BJ (cell line): Measurements from ENCODE around the gene TPST1. TPM values are rescaled to one million over a fixed set of nuclear protein-coding genes. Genes with fewer than 3 reads are reported as not detected.

Experiments used
- CTCF ChIA-PET: fragments of 350-600 bp; formaldehyde crosslinking; extraction: SDS; loops from one replicate; lab custom pipeline; 2021; ENCODE audit warnings: antibody characterized with exemption, inconsistent platforms; lab: Yijun Ruan, JAX
- POLR2A ChIA-PET: fragments of 300-600 bp; sonication (Branson Sonifier 250); formaldehyde crosslinking; extraction: SDS; loops from one replicate; lab custom pipeline; 2021; ENCODE audit warnings: antibody characterized with exemption; lab: Charles Lee
- DNase-seq: peaks from one replicate; pipeline ENCODE4 v3.0.0-alpha.2; 2011; ENCODE audit warnings: low read depth
- H3K27me3 ChIP-seq: 2 replicates; pipeline ENCODE4 v1.6.0; 2011; ENCODE audit warnings: low read length; ENCODE audit not compliant: control insufficient read depth, insufficient read depth
- H3K36me3 ChIP-seq: 2 replicates; pipeline ENCODE4 v1.5.1; 2011; ENCODE audit warnings: low read length; ENCODE audit not compliant: control insufficient read depth, insufficient read depth
- H3K4me3 ChIP-seq: 2 replicates; pipeline ENCODE4 v1.5.1; 2011; ENCODE audit warnings: low read depth, mild to moderate bottlenecking, control low read depth, low read length
- polyA plus RNA-seq: library from polyadenylated mRNA; depleted of rRNA; stranded (reverse); fragments of >200 nt; gene quantifications from 2 replicates; pipeline ENCODE4 v1.2.3, GENCODE V29; 2011
- TF ChIP-seq, protein P1 (sequence below): IDR thresholded peaks from 2 replicates; pipeline ENCODE4 v1.5.1; 2011; ENCODE audit warnings: low read depth, mild to moderate bottlenecking, control low read depth, inconsistent platforms, low read length, moderate library complexity; ENCODE audit not compliant: insufficient read depth

TPST1 gene
- polyA plus RNA-seq, 1 experiment: 34.9 TPM

DNA sequence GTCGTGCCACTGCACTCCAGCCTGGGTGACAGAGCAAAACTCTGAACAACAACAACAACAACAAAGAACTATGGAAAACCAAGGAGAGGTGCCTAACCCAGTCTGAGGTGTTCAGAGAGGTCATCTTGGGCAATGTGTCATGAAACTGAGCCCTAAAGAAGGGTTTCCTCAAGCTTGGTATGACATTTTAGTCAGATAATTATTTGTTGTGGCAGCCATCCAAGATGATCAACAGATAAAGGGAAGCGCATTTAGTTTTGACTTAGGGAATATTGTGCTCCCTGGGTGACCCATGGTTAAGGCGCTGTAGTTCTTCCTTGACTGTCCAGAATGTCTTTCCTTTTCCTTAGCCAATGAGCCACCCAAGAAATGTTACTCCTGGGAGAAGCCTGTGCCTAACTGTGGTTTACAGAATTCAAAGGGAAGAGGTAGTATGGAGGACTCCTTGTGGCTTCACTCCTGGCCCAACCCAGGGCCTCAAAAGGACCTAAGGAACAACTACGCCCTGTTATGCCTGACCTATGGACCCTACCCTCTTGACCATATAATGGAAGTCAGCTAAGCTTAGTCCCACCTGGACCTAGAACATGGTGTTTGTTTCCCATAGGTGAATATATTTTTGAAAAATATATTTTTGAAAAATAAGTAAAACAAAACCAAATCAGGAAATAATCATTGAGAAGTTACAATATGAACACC is 42.4 kb downstream of the TPST1 start:
- ChIA-PET POLR2A (no interaction called here), CTCF (interaction anchor here (0.7 kb wide), 1 partner anchor 19 kb away, joined by 4 read pairs; no protein-coding TSS in a partner anchor)
- Histone ChIP-seq H3K36me3 (no peaks in the 10 kb centered on the region), H3K27me3 (no peaks in the 10 kb centered on the region), H3K4me3 (no peak overlapping the region)
- DNase-seq: no peak
- TF ChIP-seq, protein P1, sequence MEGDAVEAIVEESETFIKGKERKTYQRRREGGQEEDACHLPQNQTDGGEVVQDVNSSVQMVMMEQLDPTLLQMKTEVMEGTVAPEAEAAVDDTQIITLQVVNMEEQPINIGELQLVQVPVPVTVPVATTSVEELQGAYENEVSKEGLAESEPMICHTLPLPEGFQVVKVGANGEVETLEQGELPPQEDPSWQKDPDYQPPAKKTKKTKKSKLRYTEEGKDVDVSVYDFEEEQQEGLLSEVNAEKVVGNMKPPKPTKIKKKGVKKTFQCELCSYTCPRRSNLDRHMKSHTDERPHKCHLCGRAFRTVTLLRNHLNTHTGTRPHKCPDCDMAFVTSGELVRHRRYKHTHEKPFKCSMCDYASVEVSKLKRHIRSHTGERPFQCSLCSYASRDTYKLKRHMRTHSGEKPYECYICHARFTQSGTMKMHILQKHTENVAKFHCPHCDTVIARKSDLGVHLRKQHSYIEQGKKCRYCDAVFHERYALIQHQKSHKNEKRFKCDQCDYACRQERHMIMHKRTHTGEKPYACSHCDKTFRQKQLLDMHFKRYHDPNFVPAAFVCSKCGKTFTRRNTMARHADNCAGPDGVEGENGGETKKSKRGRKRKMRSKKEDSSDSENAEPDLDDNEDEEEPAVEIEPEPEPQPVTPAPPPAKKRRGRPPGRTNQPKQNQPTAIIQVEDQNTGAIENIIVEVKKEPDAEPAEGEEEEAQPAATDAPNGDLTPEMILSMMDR: no peak

DNA sequence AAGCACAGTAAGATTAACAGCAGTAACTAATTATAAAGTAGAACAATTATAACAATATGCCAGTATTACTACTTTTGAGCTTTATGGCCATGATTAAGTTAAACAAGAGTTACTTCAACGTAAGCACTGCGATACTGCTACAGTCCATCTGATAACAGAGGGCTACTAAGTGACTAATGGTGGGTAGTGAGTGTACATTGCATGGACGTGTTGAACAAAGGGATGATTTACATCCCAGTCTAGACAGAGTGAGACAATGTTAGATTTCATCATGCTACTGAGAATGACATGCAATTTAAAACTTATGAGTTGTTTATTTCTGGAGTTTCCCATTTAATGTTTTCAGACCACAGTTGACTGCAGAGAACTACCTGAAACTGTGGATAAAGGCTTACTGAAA is 45.6 kb downstream of the TPST1 start:
- ChIA-PET CTCF (no interaction called here), POLR2A (no interaction called here)
- no peak for DNase-seq
- no peak overlapping the region for H3K4me3 ChIP-seq
- no peaks in the 10 kb centered on the region for H3K27me3 ChIP-seq
- no peaks in the 10 kb centered on the region for H3K36me3 ChIP-seq
- TF ChIP-seq, protein P1: no peak

DNA sequence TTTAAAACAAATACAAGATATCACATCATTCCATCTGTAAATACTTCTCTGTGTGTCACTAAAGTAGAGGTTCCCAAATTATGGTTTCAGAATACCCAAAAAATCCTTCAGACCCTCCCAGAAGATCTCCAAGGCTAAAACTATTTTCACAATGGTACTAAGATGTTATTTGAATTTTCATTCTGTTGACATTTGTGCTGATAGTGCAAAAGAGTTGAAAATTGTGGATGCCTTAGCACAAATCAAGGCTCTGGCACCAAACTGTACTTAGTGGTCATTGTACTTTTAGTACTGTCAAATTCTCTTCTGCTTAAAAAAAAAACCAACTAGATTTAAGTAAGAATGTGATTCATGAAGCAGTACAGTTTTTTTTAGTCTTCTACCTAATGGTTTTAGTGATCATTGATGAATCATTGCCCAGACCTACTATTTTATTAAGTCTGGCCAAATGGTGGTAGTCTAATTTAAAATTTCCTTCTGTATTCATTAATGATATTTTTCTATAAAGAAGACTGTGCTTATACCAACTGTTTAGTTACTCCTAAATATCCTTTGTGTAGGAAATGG is 50.5 kb downstream of the TPST1 start:
- H3K27me3 ChIP-seq: no peaks in the 10 kb centered on the region
- H3K4me3 ChIP-seq: no peak overlapping the region
- POLR2A ChIA-PET: no interaction called here
- H3K36me3 ChIP-seq: 0 out of 2 replicates have a peak, but pooled peaks cover 1% of the 10 kb centered on the region
- CTCF ChIA-PET: no interaction called here
- DNase-seq: peak; percentile 35
- TF ChIP-seq, protein P1: no peak

DNA sequence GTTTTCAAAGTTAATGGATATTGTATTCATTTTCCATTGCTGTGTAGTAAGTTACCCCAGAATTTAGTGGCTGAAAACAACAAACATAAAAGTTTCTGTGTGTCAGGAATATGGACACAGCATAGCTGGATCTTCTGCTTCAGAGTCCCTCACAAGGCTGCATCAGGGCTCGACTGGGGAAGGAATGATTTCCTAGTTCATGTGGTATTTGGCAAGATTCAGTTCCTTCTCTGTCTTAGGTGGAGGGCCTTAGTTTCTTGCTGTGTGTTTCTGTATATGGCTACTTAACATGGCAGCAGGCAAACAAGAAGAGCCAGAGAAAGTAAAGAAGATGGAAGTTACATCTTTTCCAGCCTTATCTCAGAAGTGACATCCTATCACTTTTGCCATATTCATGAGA is 51.1 kb downstream of the TPST1 start:
- TF ChIP-seq, protein P1: no peak
- H3K36me3 ChIP-seq: 0 out of 2 replicates have a peak, but pooled peaks cover 1% of the 10 kb centered on the region
- no peak for DNase-seq
- POLR2A ChIA-PET: no interaction called here
- no peak overlapping the region for H3K4me3 ChIP-seq
- H3K27me3 ChIP-seq: no peaks in the 10 kb centered on the region
- CTCF ChIA-PET: no interaction called here

DNA sequence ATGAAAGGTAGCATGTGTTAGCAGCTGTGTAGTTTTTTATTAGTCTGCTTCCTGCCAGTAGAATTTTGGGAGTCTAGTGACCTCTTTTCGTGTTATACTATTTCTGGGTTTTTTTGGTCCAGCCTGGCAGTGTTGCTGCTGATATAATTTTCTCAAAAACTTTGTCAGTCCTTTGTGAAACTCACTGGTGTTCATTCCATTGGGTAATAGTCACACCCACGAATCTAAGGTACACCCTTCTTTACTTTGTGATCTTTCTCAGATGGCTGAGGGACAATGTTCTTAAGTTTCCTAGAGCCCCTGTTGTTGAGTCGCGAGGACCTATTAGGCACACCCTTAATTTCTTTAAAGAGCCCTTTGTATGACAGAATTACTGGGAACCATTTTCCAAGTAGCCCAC is 52.3 kb downstream of the TPST1 start:
- TF ChIP-seq, protein P1: no peak
- Histone ChIP-seq H3K4me3 (no peak overlapping the region), H3K27me3 (no peaks in the 10 kb centered on the region), H3K36me3 (0 out of 2 replicates have a peak, but pooled peaks cover 1% of the 10 kb centered on the region)
- ChIA-PET CTCF (interaction anchor here (1.4 to 1.8 kb wide), 2 partner anchors 10 to 11 kb away, joined by 3 to 4 read pairs; no protein-coding TSS in a partner anchor), POLR2A (no interaction called here)
- DNase-seq: no peak
